Measurements from ENCODE around the gene CCDC57. TPM values are rescaled to one million over a fixed set of nuclear protein-coding genes. Genes with fewer than 3 reads are reported as not detected.

The CCDC57 gene
- total and polyA plus RNA-seq, 4 donors, result 5.4 to 19.1 (median 11.7) TPM

DNA sequence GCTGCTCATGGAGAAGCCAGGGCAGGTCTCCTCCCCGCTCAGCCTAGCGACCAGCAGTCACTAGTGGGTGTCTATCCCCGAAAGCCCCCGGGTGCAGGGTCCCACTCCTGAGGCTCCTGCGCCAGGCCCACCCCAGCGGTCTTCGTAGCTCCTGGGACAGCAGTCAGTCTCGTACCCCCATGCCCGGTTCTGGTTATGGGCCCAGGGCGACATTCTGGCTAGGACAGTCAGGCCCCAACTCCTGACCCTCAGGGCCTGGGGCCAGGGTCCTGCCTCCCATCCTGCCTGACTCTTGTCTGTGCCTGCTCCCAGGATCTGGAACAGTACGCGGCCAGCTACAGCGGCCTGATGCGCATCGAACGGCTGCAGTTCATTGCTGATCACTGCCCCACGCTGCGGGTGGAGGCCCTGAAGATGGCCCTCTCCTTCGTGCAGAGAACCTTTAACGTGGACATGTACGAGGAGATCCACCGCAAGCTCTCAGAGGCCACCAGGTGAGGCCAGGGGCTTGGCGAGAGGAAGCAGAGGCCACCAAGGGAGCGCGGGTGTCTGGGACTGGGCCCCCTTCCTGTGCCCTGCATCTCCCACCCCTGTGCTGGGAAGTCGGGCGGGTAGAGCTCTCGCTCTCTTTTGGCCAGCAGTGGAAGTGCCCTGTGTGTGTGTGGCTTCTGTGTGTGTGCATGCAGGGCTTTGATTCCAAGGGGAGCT, 158.9 kb downstream of the CCDC57 start:
- WGBS, result 96% methylated on average over 28 of the region's 28 CpGs
- TF ChIP-seq NR2F2 (IDR thresholded peaks at IDR 0.05) (no peak), TAF1 (conservative IDR thresholded peaks at IDR 0.05) (no peak), ZBTB33 (IDR thresholded peaks at IDR 0.05) (no peak), FOXA2 (IDR thresholded peaks at IDR 0.05) (no peak)
- TF ChIP-seq, protein P1, sequence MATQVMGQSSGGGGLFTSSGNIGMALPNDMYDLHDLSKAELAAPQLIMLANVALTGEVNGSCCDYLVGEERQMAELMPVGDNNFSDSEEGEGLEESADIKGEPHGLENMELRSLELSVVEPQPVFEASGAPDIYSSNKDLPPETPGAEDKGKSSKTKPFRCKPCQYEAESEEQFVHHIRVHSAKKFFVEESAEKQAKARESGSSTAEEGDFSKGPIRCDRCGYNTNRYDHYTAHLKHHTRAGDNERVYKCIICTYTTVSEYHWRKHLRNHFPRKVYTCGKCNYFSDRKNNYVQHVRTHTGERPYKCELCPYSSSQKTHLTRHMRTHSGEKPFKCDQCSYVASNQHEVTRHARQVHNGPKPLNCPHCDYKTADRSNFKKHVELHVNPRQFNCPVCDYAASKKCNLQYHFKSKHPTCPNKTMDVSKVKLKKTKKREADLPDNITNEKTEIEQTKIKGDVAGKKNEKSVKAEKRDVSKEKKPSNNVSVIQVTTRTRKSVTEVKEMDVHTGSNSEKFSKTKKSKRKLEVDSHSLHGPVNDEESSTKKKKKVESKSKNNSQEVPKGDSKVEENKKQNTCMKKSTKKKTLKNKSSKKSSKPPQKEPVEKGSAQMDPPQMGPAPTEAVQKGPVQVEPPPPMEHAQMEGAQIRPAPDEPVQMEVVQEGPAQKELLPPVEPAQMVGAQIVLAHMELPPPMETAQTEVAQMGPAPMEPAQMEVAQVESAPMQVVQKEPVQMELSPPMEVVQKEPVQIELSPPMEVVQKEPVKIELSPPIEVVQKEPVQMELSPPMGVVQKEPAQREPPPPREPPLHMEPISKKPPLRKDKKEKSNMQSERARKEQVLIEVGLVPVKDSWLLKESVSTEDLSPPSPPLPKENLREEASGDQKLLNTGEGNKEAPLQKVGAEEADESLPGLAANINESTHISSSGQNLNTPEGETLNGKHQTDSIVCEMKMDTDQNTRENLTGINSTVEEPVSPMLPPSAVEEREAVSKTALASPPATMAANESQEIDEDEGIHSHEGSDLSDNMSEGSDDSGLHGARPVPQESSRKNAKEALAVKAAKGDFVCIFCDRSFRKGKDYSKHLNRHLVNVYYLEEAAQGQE (IDR thresholded peaks at IDR 0.05), result no peak
- Histone ChIP-seq H3K4me3 (ENCODE audit: low read depth in 1 of 3, low read length in 3 of 3) (no peak overlapping the region), H3K36me3 (ENCODE audit: control insufficient read depth in 4 of 4, insufficient read depth in 3 of 4, low read depth in 1 of 4, low read length in 3 of 4) (peaks cover 5 to 37% (median 19%) of the 10 kb centered on the region in 4 donors), H3K9ac (ENCODE audit: low read depth in 1 of 2, low read length in 2 of 2) (no peak overlapping the region), H3K27me3 (ENCODE audit: control insufficient read depth in 4 of 4, insufficient read depth in 4 of 4, low read length in 3 of 4) (no peaks in the 10 kb centered on the region), H3K27ac (ENCODE audit: low read depth in 1 of 2, low read length in 2 of 2) (no peak overlapping the region), H3K9me3 (ENCODE audit: control insufficient read depth in 4 of 4, low read length in 3 of 4) (no peaks in the 10 kb centered on the region), H3K4me1 (ENCODE audit: control insufficient read depth in 4 of 4, insufficient read depth in 4 of 4, low read length in 3 of 4) (peaks cover 22 to 46% (median 38%) of the 10 kb centered on the region in 4 donors)
- DNase-seq (ENCODE audit: low spot score), result no peak

DNA sequence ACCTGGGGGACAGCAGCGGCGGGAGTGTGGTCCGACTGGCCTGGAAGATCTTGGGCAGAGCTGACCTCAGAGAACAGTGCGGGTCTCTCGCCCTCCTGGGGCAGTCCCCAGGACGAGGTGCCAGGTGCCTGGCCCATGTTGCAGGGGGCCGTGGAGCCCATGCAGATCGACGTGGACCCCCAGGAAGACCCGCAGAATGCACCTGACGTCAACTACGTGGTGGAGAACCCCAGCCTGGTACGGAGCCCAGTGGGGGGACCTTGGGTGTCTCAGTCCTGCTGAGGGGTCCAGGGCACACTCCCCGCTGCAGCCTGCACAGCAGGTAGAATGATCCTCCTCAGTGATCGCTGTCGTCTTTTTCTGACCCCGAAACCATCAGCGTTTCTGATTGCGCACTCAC, 159.5 kb downstream of the CCDC57 start:
- DNase-seq (ENCODE audit: low spot score), result no peak
- peaks cover 23 to 52% (median 43%) of the 10 kb centered on the region in 4 donors for H3K4me1 ChIP-seq (ENCODE audit: control insufficient read depth in 4 of 4, insufficient read depth in 4 of 4, low read length in 3 of 4)
- 91% methylated on average over 19 of the region's 19 CpGs for WGBS
- no peaks in the 10 kb centered on the region for H3K27me3 ChIP-seq (ENCODE audit: control insufficient read depth in 4 of 4, insufficient read depth in 4 of 4, low read length in 3 of 4)
- no peak overlapping the region for H3K9ac ChIP-seq (ENCODE audit: low read depth in 1 of 2, low read length in 2 of 2)
- TF ChIP-seq ZBTB33 (IDR thresholded peaks at IDR 0.05) (no peak), SP1 (IDR thresholded peaks at IDR 0.05) (no peak), HNF4A (conservative IDR thresholded peaks at IDR 0.05) (no peak), YY1 (IDR thresholded peaks at IDR 0.05) (no peak), FOXA1 (IDR thresholded peaks at IDR 0.05) (no peak), GABPA (IDR thresholded peaks at IDR 0.05 in 1 of 2, conservative IDR thresholded peaks at IDR 0.05 in 1 of 2) (no peak), EGR1 (IDR thresholded peaks at IDR 0.05; ENCODE audit: low read depth in 2 of 2) (no peak), NR2F2 (IDR thresholded peaks at IDR 0.05) (no peak), JUND (IDR thresholded peaks at IDR 0.05) (no peak), RXRA (IDR thresholded peaks at IDR 0.05) (no peak), ATF3 (IDR thresholded peaks at IDR 0.05) (no peak), RAD21 (IDR thresholded peaks at IDR 0.05) (no peak), TAF1 (conservative IDR thresholded peaks at IDR 0.05) (no peak), FOXA2 (IDR thresholded peaks at IDR 0.05) (no peak), HNF4G (IDR thresholded peaks at IDR 0.05) (no peak)
- TF ChIP-seq, protein P2, sequence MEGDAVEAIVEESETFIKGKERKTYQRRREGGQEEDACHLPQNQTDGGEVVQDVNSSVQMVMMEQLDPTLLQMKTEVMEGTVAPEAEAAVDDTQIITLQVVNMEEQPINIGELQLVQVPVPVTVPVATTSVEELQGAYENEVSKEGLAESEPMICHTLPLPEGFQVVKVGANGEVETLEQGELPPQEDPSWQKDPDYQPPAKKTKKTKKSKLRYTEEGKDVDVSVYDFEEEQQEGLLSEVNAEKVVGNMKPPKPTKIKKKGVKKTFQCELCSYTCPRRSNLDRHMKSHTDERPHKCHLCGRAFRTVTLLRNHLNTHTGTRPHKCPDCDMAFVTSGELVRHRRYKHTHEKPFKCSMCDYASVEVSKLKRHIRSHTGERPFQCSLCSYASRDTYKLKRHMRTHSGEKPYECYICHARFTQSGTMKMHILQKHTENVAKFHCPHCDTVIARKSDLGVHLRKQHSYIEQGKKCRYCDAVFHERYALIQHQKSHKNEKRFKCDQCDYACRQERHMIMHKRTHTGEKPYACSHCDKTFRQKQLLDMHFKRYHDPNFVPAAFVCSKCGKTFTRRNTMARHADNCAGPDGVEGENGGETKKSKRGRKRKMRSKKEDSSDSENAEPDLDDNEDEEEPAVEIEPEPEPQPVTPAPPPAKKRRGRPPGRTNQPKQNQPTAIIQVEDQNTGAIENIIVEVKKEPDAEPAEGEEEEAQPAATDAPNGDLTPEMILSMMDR (IDR thresholded peaks at IDR 0.05; ENCODE audit: low read depth, low read length, missing input control), result no peak
- TF ChIP-seq, protein P3, sequence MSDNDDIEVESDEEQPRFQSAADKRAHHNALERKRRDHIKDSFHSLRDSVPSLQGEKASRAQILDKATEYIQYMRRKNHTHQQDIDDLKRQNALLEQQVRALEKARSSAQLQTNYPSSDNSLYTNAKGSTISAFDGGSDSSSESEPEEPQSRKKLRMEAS (IDR thresholded peaks at IDR 0.05), result no peak
- TF ChIP-seq, protein P1 (IDR thresholded peaks at IDR 0.05), result no peak
- no peaks in the 10 kb centered on the region for H3K9me3 ChIP-seq (ENCODE audit: control insufficient read depth in 4 of 4, low read length in 3 of 4)
- peaks cover 5 to 32% (median 18%) of the 10 kb centered on the region in 4 donors for H3K36me3 ChIP-seq (ENCODE audit: control insufficient read depth in 4 of 4, insufficient read depth in 3 of 4, low read depth in 1 of 4, low read length in 3 of 4)
- H3K4me3 ChIP-seq (ENCODE audit: low read depth in 1 of 3, low read length in 3 of 3), result peak overlapping the region in 1 of 3 donors; percentile 94
- no peak overlapping the region for H3K27ac ChIP-seq (ENCODE audit: low read depth in 1 of 2, low read length in 2 of 2)

All from liver (tissue), 9 donors.